ENCODE data around the gene BLTP1. TPM values are rescaled to one million over a fixed set of nuclear protein-coding genes. Genes with fewer than 3 reads are reported as not detected.
A peak's percentile ranks its signal among the peaks of the same experiment; 100 is the strongest.

The BLTP1 gene
- total and polyA plus RNA-seq, 2 experiments from 2014 or later = 12.9 to 62.5 TPM

GRCh38 chr4:122150931-122151330, 1.2 kb upstream of the BLTP1 start:
- no peaks in the 10 kb centered on the region; the same call in 2 of the 3 replicates for H3K9me3 Mint-ChIP-seq
- H3K27me3 Mint-ChIP-seq (ENCODE audit: insufficient read depth, low read depth, poor library complexity) = no peaks in the 10 kb centered on the region
- peak overlapping the region; percentile 44 for H2AFZ ChIP-seq
- no peaks in the 10 kb centered on the region for H4K20me1 ChIP-seq (replicated peaks; ENCODE audit: insufficient read depth)
- H3K4me1 ChIP-seq (ENCODE audit: insufficient read depth) = 0 out of 2 replicates have a peak, but pooled peaks cover 7% of the 10 kb centered on the region
- no peaks in the 10 kb centered on the region for H3K27me3 ChIP-seq (ENCODE audit: insufficient read depth)
- H3K27ac Mint-ChIP-seq = no peak overlapping the region
- ATAC-seq (no peak), DNase-seq (ENCODE audit: low spot score) (no peak)
- no peaks in the 10 kb centered on the region for H3F3A ChIP-seq (replicated peaks; ENCODE audit: low read depth)
- H3K9me2 ChIP-seq (ENCODE audit: insufficient read depth) = no peaks in the 10 kb centered on the region
- peaks cover 4% of the 10 kb centered on the region; the same call in 1 of the 2 replicates for H3K36me3 ChIP-seq (ENCODE audit: insufficient read depth)
- H3K4me3 ChIP-seq = peak overlapping the region; percentile 90; the same call in 1 of the 2 replicates
- H3K79me2 ChIP-seq (replicated peaks; ENCODE audit: insufficient read depth) = peaks cover 16% of the 10 kb centered on the region
- peak overlapping the region; percentile 73; the same call in 1 of the 2 replicates for H3K4me2 ChIP-seq
- H3K27ac ChIP-seq (ENCODE audit: low read depth) = no peak overlapping the region
- H3K4me3 Mint-ChIP-seq = no peak overlapping the region
- TF ChIP-seq, protein P1, sequence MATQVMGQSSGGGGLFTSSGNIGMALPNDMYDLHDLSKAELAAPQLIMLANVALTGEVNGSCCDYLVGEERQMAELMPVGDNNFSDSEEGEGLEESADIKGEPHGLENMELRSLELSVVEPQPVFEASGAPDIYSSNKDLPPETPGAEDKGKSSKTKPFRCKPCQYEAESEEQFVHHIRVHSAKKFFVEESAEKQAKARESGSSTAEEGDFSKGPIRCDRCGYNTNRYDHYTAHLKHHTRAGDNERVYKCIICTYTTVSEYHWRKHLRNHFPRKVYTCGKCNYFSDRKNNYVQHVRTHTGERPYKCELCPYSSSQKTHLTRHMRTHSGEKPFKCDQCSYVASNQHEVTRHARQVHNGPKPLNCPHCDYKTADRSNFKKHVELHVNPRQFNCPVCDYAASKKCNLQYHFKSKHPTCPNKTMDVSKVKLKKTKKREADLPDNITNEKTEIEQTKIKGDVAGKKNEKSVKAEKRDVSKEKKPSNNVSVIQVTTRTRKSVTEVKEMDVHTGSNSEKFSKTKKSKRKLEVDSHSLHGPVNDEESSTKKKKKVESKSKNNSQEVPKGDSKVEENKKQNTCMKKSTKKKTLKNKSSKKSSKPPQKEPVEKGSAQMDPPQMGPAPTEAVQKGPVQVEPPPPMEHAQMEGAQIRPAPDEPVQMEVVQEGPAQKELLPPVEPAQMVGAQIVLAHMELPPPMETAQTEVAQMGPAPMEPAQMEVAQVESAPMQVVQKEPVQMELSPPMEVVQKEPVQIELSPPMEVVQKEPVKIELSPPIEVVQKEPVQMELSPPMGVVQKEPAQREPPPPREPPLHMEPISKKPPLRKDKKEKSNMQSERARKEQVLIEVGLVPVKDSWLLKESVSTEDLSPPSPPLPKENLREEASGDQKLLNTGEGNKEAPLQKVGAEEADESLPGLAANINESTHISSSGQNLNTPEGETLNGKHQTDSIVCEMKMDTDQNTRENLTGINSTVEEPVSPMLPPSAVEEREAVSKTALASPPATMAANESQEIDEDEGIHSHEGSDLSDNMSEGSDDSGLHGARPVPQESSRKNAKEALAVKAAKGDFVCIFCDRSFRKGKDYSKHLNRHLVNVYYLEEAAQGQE (IDR thresholded peaks at IDR 0.05; ENCODE audit: unreplicated experiment) = no peak
- TF ChIP-seq ZNF114 (CRISPR knock-in tag; IDR thresholded peaks at IDR 0.05) (no peak), CTCF (conservative IDR thresholded peaks at IDR 0.05; ENCODE audit: low read depth in 2 of 2) (no peak), EZH2phosphoT487 (IDR thresholded peaks at IDR 0.05; ENCODE audit: unreplicated experiment) (no peak), EZH2 (IDR thresholded peaks at IDR 0.05; ENCODE audit: low read depth, unreplicated experiment) (no peak), ZNF331 (CRISPR knock-in tag; IDR thresholded peaks at IDR 0.05; ENCODE audit: low read depth) (no peak), ETS1 (IDR thresholded peaks at IDR 0.05) (no peak), CREB1 (CRISPR knock-in tag; IDR thresholded peaks at IDR 0.05; ENCODE audit: low read depth) (no peak), JUNB (IDR thresholded peaks at IDR 0.05; ENCODE audit: unreplicated experiment) (no peak), ZNF462 (CRISPR knock-in tag; IDR thresholded peaks at IDR 0.05) (no peak), STAT1 (IDR thresholded peaks at IDR 0.05; ENCODE audit: unreplicated experiment) (no peak), NANOG (IDR thresholded peaks at IDR 0.05; ENCODE audit: borderline replicate concordance) (no peak), POLR2AphosphoS5 (IDR thresholded peaks at IDR 0.05; ENCODE audit: low read depth) (no peak)
- H3K4me1 Mint-ChIP-seq = peaks cover 6% of the 10 kb centered on the region; the same call in 2 of the 3 replicates
- H3K36me3 Mint-ChIP-seq (ENCODE audit: low read depth) = peaks cover 17% of the 10 kb centered on the region
